Subcutaneous abdominal adipose tissue (tissue), 5 donors: Measurements from ENCODE around the gene USH1G.

Experiments
- H3K27ac ChIP-seq: one replicate; pipeline ENCODE4 v1.7.0; 2013; ENCODE audit warnings: low read depth, mild to moderate bottlenecking, inconsistent platforms, low read length, moderate library complexity
- H3K27me3 ChIP-seq, 5 donors: one replicate each; pipeline ENCODE4 v1.7.0; 2013; ENCODE audit warnings: low read length in 5 of 5, inconsistent platforms in 1 of 5; ENCODE audit not compliant: control insufficient read depth in 5 of 5, insufficient read depth in 4 of 5
- H3K36me3 ChIP-seq, 5 donors: one replicate each; pipeline ENCODE4 v1.7.0; 2013; ENCODE audit warnings: low read length in 5 of 5; ENCODE audit not compliant: control insufficient read depth in 5 of 5, insufficient read depth in 5 of 5
- H3K4me1 ChIP-seq, 5 donors: one replicate each; pipeline ENCODE4 v1.7.0; 2013; ENCODE audit warnings: low read length in 5 of 5, mild to moderate bottlenecking in 3 of 5, moderate library complexity in 1 of 5; ENCODE audit not compliant: control insufficient read depth in 5 of 5, insufficient read depth in 5 of 5
- H3K4me3 ChIP-seq, 5 donors: one replicate each; pipeline ENCODE4 v1.7.0; 2013; ENCODE audit warnings: low read length in 5 of 5, low read depth in 1 of 5
- H3K9ac ChIP-seq, 5 donors: one replicate each; pipeline ENCODE4 v1.7.0; 2013; ENCODE audit warnings: low read length in 5 of 5, mild to moderate bottlenecking in 4 of 5, moderate library complexity in 3 of 5
- H3K9me3 ChIP-seq, 5 donors: one replicate each; pipeline ENCODE4 v1.7.0; 2013; ENCODE audit warnings: low read length in 5 of 5; ENCODE audit not compliant: control insufficient read depth in 5 of 5
- donor health status: healthy.
- donor health status: healthy.
- donor health status: healthy.
- donor health status: healthy.
- donor health status: healthy.

The USH1G gene

DNA sequence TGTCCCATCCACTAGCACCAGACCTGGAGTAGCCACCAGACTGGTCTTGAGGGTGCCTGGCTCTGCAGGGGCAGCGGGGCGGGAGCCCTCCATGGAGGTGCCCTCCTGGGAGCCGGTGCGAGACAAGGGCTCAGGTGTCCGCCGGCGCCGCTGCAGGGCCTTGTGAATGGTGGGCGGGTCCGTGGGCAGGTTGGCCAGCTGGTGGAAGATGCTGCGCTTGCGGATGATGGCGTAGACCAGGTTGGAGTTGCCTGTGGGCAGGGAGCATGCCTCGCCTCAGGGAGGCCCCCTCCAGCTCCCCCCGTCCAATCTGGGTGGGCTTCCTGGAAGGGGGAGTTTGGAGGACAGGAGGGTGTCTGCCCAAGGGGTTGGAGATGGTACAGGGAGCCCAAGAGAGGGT is 31.1 kb upstream of the USH1G start:
- no peak overlapping the region for H3K4me3 ChIP-seq
- peaks cover 0 to 3% (median 0%) of the 10 kb centered on the region in 5 donors for H3K4me1 ChIP-seq
- no peak overlapping the region for H3K27ac ChIP-seq
- no peak overlapping the region for H3K9ac ChIP-seq
- peaks cover 13 to 20% (median 16%) of the 10 kb centered on the region in 5 donors for H3K27me3 ChIP-seq
- peaks cover 0 to 7% (median 0%) of the 10 kb centered on the region in 5 donors for H3K9me3 ChIP-seq
- peaks cover 0 to 41% (median 22%) of the 10 kb centered on the region in 5 donors for H3K36me3 ChIP-seq

DNA sequence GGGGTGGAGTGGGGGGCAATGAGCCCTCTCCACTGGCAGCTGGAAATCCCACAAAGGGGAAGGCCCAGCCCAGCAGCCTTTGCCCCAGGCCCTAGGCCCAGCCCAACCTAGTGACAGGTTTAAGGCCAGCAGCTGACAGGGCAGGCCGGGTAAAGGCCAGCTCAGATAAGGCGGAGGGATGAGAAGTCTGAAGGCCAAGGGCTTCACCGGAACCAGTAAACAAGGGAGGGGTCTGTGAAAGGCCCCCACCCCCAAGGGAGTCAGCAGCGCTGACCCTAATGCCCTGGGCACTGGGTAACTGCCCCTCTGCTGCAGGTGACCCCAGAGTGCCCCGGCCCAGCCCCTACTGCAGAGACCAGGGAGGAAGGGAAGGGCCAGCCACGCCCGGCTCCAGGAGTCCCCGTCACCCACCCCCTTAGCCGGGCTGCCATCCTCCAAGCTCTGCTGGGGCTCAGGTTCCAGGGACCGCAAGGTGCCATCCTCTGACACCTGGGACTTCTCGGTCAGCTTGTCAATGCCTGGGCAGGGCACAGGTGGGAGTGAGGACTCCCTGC is 30.2 kb upstream of the USH1G start:
- H3K9me3 ChIP-seq, result peaks cover 0 to 7% (median 0%) of the 10 kb centered on the region in 5 donors
- H3K4me1 ChIP-seq, result peaks cover 0 to 3% (median 0%) of the 10 kb centered on the region in 5 donors
- no peak overlapping the region for H3K4me3 ChIP-seq
- H3K27me3 ChIP-seq, result peaks cover 13 to 19% (median 16%) of the 10 kb centered on the region in 5 donors
- H3K9ac ChIP-seq, result no peak overlapping the region
- H3K36me3 ChIP-seq, result peaks cover 0 to 41% (median 22%) of the 10 kb centered on the region in 5 donors
- no peak overlapping the region for H3K27ac ChIP-seq

DNA sequence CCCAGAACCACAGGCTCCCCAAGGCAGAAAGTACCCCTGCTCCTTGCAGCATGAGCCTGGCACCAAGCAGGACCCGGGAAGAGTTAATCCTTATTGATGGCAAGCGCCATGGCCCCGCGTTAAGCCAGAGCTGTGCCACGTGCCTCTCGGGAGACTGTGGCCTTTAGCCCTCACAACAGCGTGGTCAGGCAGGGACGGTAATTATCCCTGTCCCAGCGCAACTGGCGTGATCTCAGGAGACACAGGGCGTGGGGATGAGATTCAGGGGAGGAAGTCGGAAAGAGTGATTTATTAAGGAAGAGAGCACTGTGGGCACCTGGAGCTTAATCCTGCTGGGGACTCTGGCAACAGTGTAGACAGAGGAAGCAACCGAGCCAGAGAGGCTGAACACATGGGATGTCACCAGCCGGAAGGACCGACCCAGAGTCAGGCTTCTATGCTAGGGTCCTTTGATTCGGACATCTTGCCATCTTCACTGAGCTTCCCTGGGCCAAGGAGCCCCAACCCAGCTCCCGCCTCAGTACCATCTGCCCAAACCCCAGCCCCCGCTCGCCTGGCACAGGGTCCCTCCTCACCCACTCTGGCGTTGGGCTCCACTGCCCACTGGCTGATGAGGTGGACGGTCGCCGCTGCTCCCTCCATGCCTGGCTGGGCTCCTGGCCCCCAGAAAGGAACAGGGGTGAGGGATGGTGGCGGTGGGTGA is 29.5 kb upstream of the USH1G start:
- H3K36me3 ChIP-seq, result peaks cover 0 to 41% (median 22%) of the 10 kb centered on the region in 5 donors
- no peak overlapping the region for H3K27ac ChIP-seq
- H3K27me3 ChIP-seq, result peaks cover 13 to 21% (median 15%) of the 10 kb centered on the region in 5 donors
- no peak overlapping the region for H3K4me3 ChIP-seq
- H3K9me3 ChIP-seq, result peaks cover 0 to 7% (median 0%) of the 10 kb centered on the region in 5 donors
- H3K9ac ChIP-seq, result no peak overlapping the region
- peaks cover 0 to 3% (median 0%) of the 10 kb centered on the region in 5 donors for H3K4me1 ChIP-seq

DNA sequence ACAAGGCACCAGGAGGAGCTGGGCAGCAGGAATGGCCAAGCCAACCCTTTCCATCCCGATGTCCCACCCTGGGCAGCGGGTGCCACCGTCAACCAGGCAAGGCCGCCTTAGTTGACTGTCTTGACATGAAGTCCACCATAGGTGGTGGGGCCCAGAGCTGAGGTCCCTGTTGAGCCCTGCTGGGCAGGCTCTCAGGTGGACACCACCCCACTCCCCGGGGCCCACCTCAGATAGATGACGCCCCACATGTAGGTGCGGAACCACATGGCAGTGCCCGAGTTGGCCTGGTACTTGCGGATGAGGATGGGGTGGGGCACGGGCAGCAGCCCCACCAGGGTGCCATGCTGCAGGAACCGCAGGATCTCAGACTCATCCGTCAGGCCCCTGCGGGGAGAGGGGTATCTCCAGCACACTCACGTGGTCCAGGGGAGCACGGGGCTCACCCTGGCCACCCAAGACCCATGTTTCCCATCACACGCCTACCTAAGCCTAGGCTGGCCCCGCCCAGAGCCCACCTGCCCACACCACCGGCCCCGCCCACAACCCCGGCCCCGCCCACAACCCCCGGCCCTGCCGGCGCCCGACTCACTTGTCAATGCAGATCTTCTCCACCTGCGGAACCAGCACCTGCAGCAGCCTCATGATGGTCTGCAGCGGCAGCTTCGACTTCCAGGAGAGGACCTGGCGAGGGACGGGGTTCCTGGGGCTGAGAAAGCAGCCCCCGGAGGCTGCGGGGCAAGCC is 28.8 kb upstream of the USH1G start:
- H3K27ac ChIP-seq, result no peak overlapping the region
- H3K9me3 ChIP-seq, result peaks cover 0 to 7% (median 0%) of the 10 kb centered on the region in 5 donors
- H3K9ac ChIP-seq, result no peak overlapping the region
- H3K27me3 ChIP-seq, result peaks cover 14 to 26% (median 18%) of the 10 kb centered on the region in 5 donors
- H3K4me1 ChIP-seq, result peaks cover 0 to 3% (median 0%) of the 10 kb centered on the region in 5 donors
- H3K36me3 ChIP-seq, result peaks cover 0 to 40% (median 22%) of the 10 kb centered on the region in 5 donors
- H3K4me3 ChIP-seq, result no peak overlapping the region

DNA sequence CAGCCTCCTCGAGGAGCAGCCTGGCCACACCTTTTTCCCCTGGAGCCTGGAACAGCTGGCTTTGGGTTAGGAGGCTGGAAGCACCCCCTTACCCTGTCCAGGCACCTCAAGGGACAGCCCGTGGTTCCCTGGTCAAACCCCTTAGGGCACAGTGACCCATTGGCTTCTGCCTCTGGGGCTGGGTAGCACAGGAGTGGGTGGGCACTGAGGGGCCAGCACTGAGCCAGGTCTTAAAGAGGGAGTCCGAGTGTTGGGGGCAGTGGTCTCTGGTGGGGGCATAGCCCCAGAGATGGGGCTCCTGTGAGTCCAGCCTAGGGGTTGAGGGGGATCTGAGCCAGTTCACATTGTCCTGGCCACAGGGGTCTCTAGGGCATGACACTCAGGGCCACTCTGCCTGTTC is 28.0 kb upstream of the USH1G start:
- peaks cover 0 to 3% (median 0%) of the 10 kb centered on the region in 5 donors for H3K4me1 ChIP-seq
- H3K9me3 ChIP-seq, result no peaks in the 10 kb centered on the region
- peaks cover 0 to 34% (median 19%) of the 10 kb centered on the region in 5 donors for H3K36me3 ChIP-seq
- H3K27ac ChIP-seq, result no peak overlapping the region
- H3K27me3 ChIP-seq, result peaks cover 18 to 30% (median 20%) of the 10 kb centered on the region in 5 donors
- H3K9ac ChIP-seq, result no peak overlapping the region
- H3K4me3 ChIP-seq, result no peak overlapping the region

DNA sequence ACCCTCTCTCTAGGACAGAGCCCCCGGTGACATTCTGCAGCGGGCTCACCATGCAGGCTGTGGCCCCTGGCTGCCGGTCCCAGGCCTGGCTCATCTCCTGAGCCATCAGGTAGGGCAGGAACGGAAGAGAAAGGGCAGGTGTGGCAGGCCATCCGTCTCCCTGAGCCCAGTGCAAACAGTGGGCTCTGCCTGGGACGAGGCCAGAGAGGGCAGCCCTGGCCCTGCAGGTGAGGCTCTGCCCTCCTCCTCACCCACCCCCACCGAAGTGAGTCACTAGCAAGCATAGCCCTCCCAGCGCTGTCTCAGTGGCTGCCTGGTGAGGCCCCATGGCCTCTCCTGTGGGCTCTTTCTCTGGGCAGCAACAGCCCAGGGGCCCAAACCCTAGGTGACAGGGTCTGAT is 27.2 kb upstream of the USH1G start:
- Histone ChIP-seq H3K4me1 (peaks cover 0 to 3% (median 0%) of the 10 kb centered on the region in 5 donors), H3K36me3 (peaks cover 0 to 27% (median 13%) of the 10 kb centered on the region in 5 donors), H3K27ac (no peak overlapping the region), H3K27me3 (peaks cover 18 to 30% (median 22%) of the 10 kb centered on the region in 5 donors), H3K9me3 (no peaks in the 10 kb centered on the region), H3K4me3 (no peak overlapping the region), H3K9ac (no peak overlapping the region)

DNA sequence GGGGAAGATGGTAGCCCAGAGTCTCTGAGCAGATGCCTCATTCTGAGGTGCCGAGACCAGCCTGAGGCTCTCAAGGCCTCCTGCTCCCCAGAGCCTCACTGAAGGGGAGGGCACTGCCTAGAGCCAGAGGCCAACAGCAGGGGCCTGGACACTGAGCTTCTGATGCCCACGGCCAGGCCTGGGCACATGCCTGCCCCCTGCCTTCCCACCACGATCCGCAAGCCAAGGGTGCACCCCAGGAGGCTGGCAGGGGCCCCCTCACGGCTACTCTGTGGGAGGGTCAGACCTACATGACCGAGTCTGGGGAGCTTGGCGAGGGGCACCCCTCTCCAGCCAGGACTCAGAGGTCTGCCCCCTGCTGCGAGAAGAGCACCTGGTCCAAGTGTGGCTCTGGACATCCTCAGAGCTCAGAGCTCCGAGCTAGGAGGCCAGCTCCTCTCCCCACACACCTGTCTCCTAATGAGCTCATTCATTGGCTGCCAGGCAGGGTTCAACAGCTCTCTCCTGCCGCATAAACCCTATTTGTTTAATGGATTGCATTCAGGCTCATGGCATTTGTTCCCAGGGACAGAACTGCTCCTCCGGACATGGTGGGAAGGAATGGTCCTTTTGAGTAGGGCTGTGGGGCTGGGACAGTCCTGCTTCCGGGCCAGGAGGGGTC is 26.5 kb upstream of the USH1G start:
- Histone ChIP-seq H3K4me3 (no peak overlapping the region), H3K9me3 (no peaks in the 10 kb centered on the region), H3K9ac (no peak overlapping the region), H3K4me1 (peaks cover 0 to 3% (median 0%) of the 10 kb centered on the region in 5 donors), H3K36me3 (peaks cover 0 to 22% (median 8%) of the 10 kb centered on the region in 5 donors), H3K27me3 (peaks cover 18 to 30% (median 22%) of the 10 kb centered on the region in 5 donors), H3K27ac (no peak overlapping the region)

DNA sequence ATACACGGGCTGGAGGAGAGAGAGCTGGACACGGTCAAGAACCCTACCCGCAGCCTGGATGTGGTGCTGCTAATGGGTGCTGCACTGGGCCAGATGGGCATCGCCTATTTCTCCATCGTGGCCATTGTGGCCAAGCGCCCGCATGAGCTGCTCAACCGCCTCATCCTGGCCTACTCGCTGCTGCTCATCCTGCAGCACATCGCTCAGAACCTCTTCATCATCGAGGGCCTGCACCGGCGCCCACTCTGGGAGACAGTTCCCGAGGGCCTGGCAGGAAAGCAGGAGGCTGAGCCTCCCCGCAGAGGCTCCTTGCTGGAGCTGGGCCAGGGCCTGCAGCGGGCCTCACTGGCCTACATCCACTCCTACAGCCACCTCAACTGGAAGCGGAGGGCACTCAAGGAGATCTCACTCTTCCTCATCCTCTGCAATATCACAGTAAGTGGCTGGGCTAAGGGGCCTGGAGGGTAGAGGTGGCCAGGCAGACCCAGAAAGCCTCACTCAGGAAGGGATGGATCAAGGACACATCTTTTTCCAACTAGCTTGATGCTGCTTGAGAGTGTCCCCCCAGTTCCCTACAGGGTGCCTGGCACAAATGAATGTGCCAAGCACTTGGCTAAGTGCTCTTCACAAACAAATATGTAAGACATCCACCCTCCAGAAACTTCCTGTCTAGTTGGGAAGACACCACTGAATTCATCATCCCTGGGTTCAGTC is 24.1 kb upstream of the USH1G start:
- Histone ChIP-seq H3K27me3 (peaks cover 27 to 36% (median 30%) of the 10 kb centered on the region in 5 donors), H3K27ac (no peak overlapping the region)

DNA sequence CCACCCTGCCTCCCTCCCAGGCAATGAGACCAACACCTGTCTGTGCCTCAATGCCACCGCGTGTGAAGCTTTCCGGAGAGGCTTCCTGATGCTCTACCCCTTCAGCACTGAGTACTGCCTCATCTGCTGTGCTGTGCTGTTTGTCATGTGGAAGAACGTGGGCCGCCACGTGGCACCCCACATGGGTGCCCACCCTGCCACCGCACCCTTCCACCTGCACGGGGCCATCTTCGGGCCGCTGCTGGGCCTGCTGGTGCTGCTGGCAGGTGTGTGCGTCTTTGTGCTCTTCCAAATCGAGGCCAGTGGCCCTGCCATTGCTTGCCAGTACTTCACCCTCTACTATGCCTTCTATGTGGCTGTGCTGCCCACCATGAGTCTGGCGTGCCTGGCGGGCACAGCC is 23.6 kb upstream of the USH1G start:
- Histone ChIP-seq H3K27me3 (peaks cover 29 to 36% (median 33%) of the 10 kb centered on the region in 5 donors), H3K9ac (no peak overlapping the region)

More for the DNA sequence above, 24.1 kb upstream of the USH1G start:
- H3K4me3 ChIP-seq, result no peak overlapping the region
- H3K36me3 ChIP-seq, result peaks cover 0 to 12% (median 2%) of the 10 kb centered on the region in 5 donors
- no peaks in the 10 kb centered on the region for H3K9me3 ChIP-seq
- H3K4me1 ChIP-seq, result peaks cover 0 to under 1% (median 0%) of the 10 kb centered on the region in 5 donors
- H3K9ac ChIP-seq, result no peak overlapping the region

More for the DNA sequence above, 23.6 kb upstream of the USH1G start:
- Histone ChIP-seq H3K36me3 (peaks cover 0 to 10% (median 2%) of the 10 kb centered on the region in 5 donors), H3K27ac (no peak overlapping the region), H3K9me3 (no peaks in the 10 kb centered on the region), H3K4me3 (no peak overlapping the region), H3K4me1 (no peaks in the 10 kb centered on the region)
